OCI-LY1 (cell line): Measurements from ENCODE around the gene CLRN2.

Source experiments
- H2AFZ ChIP-seq: fragments of 200-600 bp; sonication (generic), shearing (Covaris generic); 2 replicates; pipeline ENCODE4 v1.6.0; 2014; ENCODE audit warnings: antibody characterized with exemption, mild to moderate bottlenecking, low read length
- H3F3A ChIP-seq: fragments of 200-600 bp; sonication (generic), shearing (Covaris generic); 2 replicates; pipeline ENCODE4 v1.6.0; 2014; ENCODE audit warnings: mild to moderate bottlenecking, antibody characterized with exemption, low read length, moderate library complexity; ENCODE audit not compliant: insufficient read depth
- H3K27ac ChIP-seq: fragments of 200-600 bp; sonication (generic); 2 replicates; pipeline ENCODE4 v1.5.1; 2014; ENCODE audit warnings: low read length, mixed run types, mild to moderate bottlenecking, low read depth; ENCODE audit not compliant: poor library complexity, severe bottlenecking
- H3K27me3 ChIP-seq: fragments of 200-600 bp; sonication (generic); 2 replicates; pipeline ENCODE4 v1.6.0; 2014; ENCODE audit warnings: antibody characterized with exemption, mild to moderate bottlenecking, low read length, moderate library complexity; ENCODE audit not compliant: insufficient read depth
- H3K36me3 ChIP-seq: fragments of 200-600 bp; sonication (generic); 2 replicates; pipeline ENCODE4 v1.6.1; 2014; ENCODE audit warnings: mild to moderate bottlenecking, antibody characterized with exemption, low read length, moderate library complexity, mixed read lengths; ENCODE audit not compliant: insufficient read depth
- H3K4me1 ChIP-seq: fragments of 200-600 bp; sonication (generic); 2 replicates; pipeline ENCODE4 v1.5.1; 2014; ENCODE audit warnings: mild to moderate bottlenecking, low read length, moderate library complexity; ENCODE audit not compliant: insufficient read depth, severe bottlenecking
- H3K4me2 ChIP-seq: fragments of 200-600 bp; sonication (generic), shearing (Covaris generic); 2 replicates; pipeline ENCODE4 v1.6.1; 2014; ENCODE audit warnings: low read length
- H3K4me3 ChIP-seq: fragments of 200-600 bp; sonication (generic); 2 replicates; pipeline ENCODE4 v1.5.1; 2014; ENCODE audit warnings: low read length, low read depth, mild to moderate bottlenecking, mixed read lengths; ENCODE audit not compliant: poor library complexity, severe bottlenecking
- H3K79me2 ChIP-seq: fragments of 200-600 bp; shearing (Covaris generic); 2 replicates; pipeline ENCODE4 v1.6.1; 2016; ENCODE audit warnings: mixed run types, low read length, mixed read lengths; ENCODE audit not compliant: insufficient read depth
- H3K9ac ChIP-seq: fragments of 200-600 bp; sonication (generic), shearing (Covaris generic); 2 replicates; pipeline ENCODE4 v1.6.1; 2014; ENCODE audit warnings: mild to moderate bottlenecking, low read length, mixed read lengths
- H3K9me2 ChIP-seq: fragments of 200-600 bp; sonication (generic), shearing (Covaris generic); 2 replicates; pipeline ENCODE4 v1.6.1; 2014; ENCODE audit warnings: low read depth, mild to moderate bottlenecking, low read length, mixed read lengths
- H3K9me3 ChIP-seq: fragments of 200-600 bp; shearing (Covaris generic); 2 replicates; pipeline ENCODE4 v1.6.1; 2014; ENCODE audit warnings: low read length, mixed read lengths
- H4K20me1 ChIP-seq: fragments of 200-600 bp; sonication (generic), shearing (Covaris generic); 2 replicates; pipeline ENCODE4 v1.6.0; 2016; ENCODE audit warnings: mild to moderate bottlenecking, low read length; ENCODE audit not compliant: insufficient read depth
- CTCF ChIP-seq: fragments of 200-600 bp; sonication (generic), shearing (Covaris generic); IDR thresholded peaks from 2 replicates; pipeline ENCODE4 v1.5.1; 2017; ENCODE audit warnings: mild to moderate bottlenecking, antibody characterized with exemption, low read length, moderate library complexity, mixed read lengths
- EZH2 ChIP-seq: fragments of 200-600 bp; sonication (generic), shearing (Covaris generic); IDR thresholded peaks from 2 replicates; pipeline ENCODE4 v1.8.0; 2017; ENCODE audit warnings: borderline replicate concordance, mixed run types, mild to moderate bottlenecking, antibody characterized with exemption, low read length, moderate library complexity, mixed read lengths

The CLRN2 gene

GRCh38 chr4:17557880-17558279 lies 42.9 kb downstream of the CLRN2 start:
- Histone ChIP-seq H3K36me3 (no peaks in the 10 kb centered on the region), H3K4me1 (no peaks in the 10 kb centered on the region), H3K4me3 (no peak overlapping the region), H3K9me3 (no peaks in the 10 kb centered on the region), H3F3A (no peaks in the 10 kb centered on the region), H3K27ac (no peak overlapping the region), H4K20me1 (no peaks in the 10 kb centered on the region), H2AFZ (no peak overlapping the region), H3K79me2 (no peaks in the 10 kb centered on the region), H3K4me2 (no peak overlapping the region), H3K27me3 (no peaks in the 10 kb centered on the region), H3K9me2 (no peaks in the 10 kb centered on the region), H3K9ac (no peak overlapping the region)
- no peak for TF ChIP-seq CTCF
- no peak for TF ChIP-seq EZH2

- no peak overlapping the region for H3K4me2 ChIP-seq
- H3K9me2 ChIP-seq, result no peaks in the 10 kb centered on the region
- no peaks in the 10 kb centered on the region for H3K9me3 ChIP-seq
- H4K20me1 ChIP-seq, result no peaks in the 10 kb centered on the region
- H3K27ac ChIP-seq, result no peak overlapping the region
- TF ChIP-seq CTCF (no peak), EZH2 (no peak)
- H3K4me1 ChIP-seq, result no peaks in the 10 kb centered on the region
- H3K36me3 ChIP-seq, result no peaks in the 10 kb centered on the region
- H2AFZ ChIP-seq, result no peak overlapping the region
- H3K79me2 ChIP-seq, result no peaks in the 10 kb centered on the region
- H3K9ac ChIP-seq, result no peak overlapping the region
- H3K4me3 ChIP-seq, result no peak overlapping the region
- no peaks in the 10 kb centered on the region for H3F3A ChIP-seq
- H3K27me3 ChIP-seq, result no peaks in the 10 kb centered on the region
These were observed 44.2 kb downstream of the CLRN2 start for GRCh38 chr4:17558941-17559708.

GRCh38 chr4:17559709-17560048 lies 44.7 kb downstream of the CLRN2 start:
- Histone ChIP-seq H2AFZ (no peak overlapping the region), H4K20me1 (no peaks in the 10 kb centered on the region), H3K36me3 (no peaks in the 10 kb centered on the region), H3F3A (no peaks in the 10 kb centered on the region), H3K9me2 (no peaks in the 10 kb centered on the region), H3K4me2 (no peak overlapping the region), H3K4me3 (no peak overlapping the region), H3K9ac (no peak overlapping the region), H3K9me3 (no peaks in the 10 kb centered on the region), H3K27me3 (no peaks in the 10 kb centered on the region), H3K4me1 (no peaks in the 10 kb centered on the region), H3K27ac (no peak overlapping the region), H3K79me2 (no peaks in the 10 kb centered on the region)
- TF ChIP-seq CTCF, result no peak
- no peak for TF ChIP-seq EZH2
